Uterus (tissue), 2 donors: Measurements from ENCODE around the gene SCNN1B.

ENCODE experiments used
- CTCF ChIP-seq, 4 experiments: fragments of 200-600 bp in 2 of 4; fragments of 450-650 bp in 2 of 4; sonication (generic) in 2 of 4; IDR thresholded peaks; one replicate each; pipeline ENCODE4 v1.5.1; 2016 to 2019; ENCODE audit warnings: antibody characterized with exemption in 4 of 4, mild to moderate bottlenecking in 2 of 4, moderate library complexity in 1 of 4
- POLR2A ChIP-seq, 2 donors: fragments of 450-650 bp; IDR thresholded peaks; one replicate each; pipeline ENCODE4 v1.6.1; 2016; ENCODE audit warnings: antibody characterized with exemption in 2 of 2, mild to moderate bottlenecking in 1 of 2, moderate library complexity in 1 of 2

- TF ChIP-seq CTCF (IDR thresholded peaks at IDR 0.05) (no peak), POLR2A (IDR thresholded peaks at IDR 0.05) (no peak)
Observed at GRCh38 chr16:23354246-23354645, 52.1 kb downstream of the SCNN1B start.
